ENCODE results near the gene NUP153. TPM values are rescaled to one million over a fixed set of nuclear protein-coding genes. Genes with fewer than 3 reads are reported as not detected.

The NUP153 gene
- total RNA-seq, 4 donors from 2014 or later, result 38.0 to 58.6 (median 44.9) TPM

GRCh38 chr6:17677602-17678001 is 29.1 kb downstream of the NUP153 start:
- no peaks in the 10 kb centered on the region for H3K9me3 ChIP-seq
- no peak overlapping the region for H3K27ac ChIP-seq
- no peak overlapping the region for H3K4me3 ChIP-seq (replicated peaks in 1 of 3)
- TF ChIP-seq CTCF (IDR thresholded peaks at IDR 0.05), result no peak
- no peak for TF ChIP-seq POLR2A (IDR thresholded peaks at IDR 0.05)
- peaks cover 0 to 8% of the 10 kb centered on the region in 2 donors for H3K4me1 ChIP-seq
- peaks cover 14 to 24% of the 10 kb centered on the region in 2 donors for H3K36me3 ChIP-seq
- no peak for DNase-seq
- 93 to 94% methylated on average over 5 of the region's 5 CpGs for WGBS, 2 donors
- no peaks in the 10 kb centered on the region for H3K27me3 ChIP-seq
- intact Hi-C loops (cut with DNase I), result no loop called here

GRCh38 chr6:17673543-17674254 is 33.0 kb downstream of the NUP153 start:
- Histone ChIP-seq H3K4me1 (no peaks in the 10 kb centered on the region), H3K36me3 (peaks cover 29 to 36% of the 10 kb centered on the region in 2 donors), H3K27me3 (no peaks in the 10 kb centered on the region), H3K9me3 (no peaks in the 10 kb centered on the region), H3K27ac (no peak overlapping the region), H3K4me3 (replicated peaks in 1 of 3) (no peak overlapping the region)
- WGBS, 2 donors, result 94 to 95% methylated on average over 4 of the region's 4 CpGs
- no peak for DNase-seq
- intact Hi-C loops (cut with DNase I), result no loop called here
- TF ChIP-seq CTCF (IDR thresholded peaks at IDR 0.05), result no peak
- TF ChIP-seq POLR2A (IDR thresholded peaks at IDR 0.05), result no peak

GRCh38 chr6:17672064-17672718 is 34.5 kb downstream of the NUP153 start:
- H3K4me1 ChIP-seq, result no peaks in the 10 kb centered on the region
- H3K4me3 ChIP-seq (replicated peaks in 1 of 3), result no peak overlapping the region
- no peaks in the 10 kb centered on the region for H3K27me3 ChIP-seq
- TF ChIP-seq CTCF (IDR thresholded peaks at IDR 0.05), result no peak
- no peak for TF ChIP-seq POLR2A (IDR thresholded peaks at IDR 0.05)
- no peak for DNase-seq
- intact Hi-C loops (cut with DNase I), result no loop called here
- peaks cover 41 to 48% of the 10 kb centered on the region in 2 donors for H3K36me3 ChIP-seq
- WGBS, 2 donors, result 96 to 97% methylated on average over 7 of the region's 7 CpGs
- no peak overlapping the region for H3K27ac ChIP-seq
- no peaks in the 10 kb centered on the region for H3K9me3 ChIP-seq

GRCh38 chr6:17666646-17667045 is 40.1 kb downstream of the NUP153 start:
- H3K36me3 ChIP-seq, result peaks cover 35 to 38% of the 10 kb centered on the region in 2 donors
- H3K4me1 ChIP-seq, result no peaks in the 10 kb centered on the region
- no peaks in the 10 kb centered on the region for H3K9me3 ChIP-seq
- WGBS, 2 donors, result 93 to 94% methylated on average over 1 of the region's 1 CpG
- no peaks in the 10 kb centered on the region for H3K27me3 ChIP-seq
- TF ChIP-seq POLR2A (IDR thresholded peaks at IDR 0.05) (no peak), CTCF (IDR thresholded peaks at IDR 0.05) (no peak)
- intact Hi-C loops (cut with DNase I), result no loop called here
- no peak overlapping the region for H3K27ac ChIP-seq
- H3K4me3 ChIP-seq (replicated peaks in 1 of 3), result no peak overlapping the region
- DNase-seq, result no peak

- TF ChIP-seq POLR2A (IDR thresholded peaks at IDR 0.05) (no peak), CTCF (IDR thresholded peaks at IDR 0.05) (no peak)
- Histone ChIP-seq H3K27ac (no peak overlapping the region), H3K9me3 (no peaks in the 10 kb centered on the region), H3K36me3 (peaks cover 42 to 44% of the 10 kb centered on the region in 2 donors), H3K4me1 (no peaks in the 10 kb centered on the region), H3K4me3 (replicated peaks in 1 of 3) (no peak overlapping the region), H3K27me3 (no peaks in the 10 kb centered on the region)
- 73 to 75% methylated on average over 1 of the region's 1 CpG for WGBS, 2 donors
- intact Hi-C loops (cut with DNase I), result no loop called here
- DNase-seq, result no peak
Measured at GRCh38 chr6:17665132-17665531, 41.6 kb downstream of the NUP153 start.

All from thyroid gland (tissue), 4 donors.